ENCODE data around the gene POLR2H.

POLR2H gene

DNA sequence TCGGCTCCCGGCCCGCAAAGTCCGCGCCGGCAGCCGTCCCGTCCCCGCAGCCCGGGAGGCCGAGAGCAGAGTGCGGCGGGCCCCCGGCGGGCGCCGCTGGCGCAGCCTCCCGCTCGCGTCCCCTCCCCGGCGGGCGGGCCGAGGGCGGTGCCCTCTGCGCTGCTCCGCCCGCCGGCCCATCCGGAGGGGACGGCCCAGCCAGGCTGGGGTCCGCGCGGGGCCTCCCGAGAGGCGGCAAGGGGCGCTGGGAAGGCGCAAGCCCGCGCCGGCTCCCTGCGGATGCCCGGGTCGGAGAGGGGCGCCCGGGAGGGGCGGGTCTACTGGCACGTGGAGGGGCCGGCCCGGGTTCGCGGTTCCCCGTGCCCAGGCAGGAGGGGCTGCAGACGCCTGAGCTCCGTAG, at the start of gene POLR2H, which contains the start of gene CLCN2:
POLR2H (plus strand) TSS at position 179 of the 400 bp plus-strand sequence. CDS start 1,783 bp downstream, outside the sequence.
CLCN2 (minus strand) TSS at position 74 of the 400 bp plus-strand sequence. CDS start 126 bp downstream, outside the sequence.
- no peak for DNase-seq (ENCODE audit: low read depth, low spot score)

DNA sequence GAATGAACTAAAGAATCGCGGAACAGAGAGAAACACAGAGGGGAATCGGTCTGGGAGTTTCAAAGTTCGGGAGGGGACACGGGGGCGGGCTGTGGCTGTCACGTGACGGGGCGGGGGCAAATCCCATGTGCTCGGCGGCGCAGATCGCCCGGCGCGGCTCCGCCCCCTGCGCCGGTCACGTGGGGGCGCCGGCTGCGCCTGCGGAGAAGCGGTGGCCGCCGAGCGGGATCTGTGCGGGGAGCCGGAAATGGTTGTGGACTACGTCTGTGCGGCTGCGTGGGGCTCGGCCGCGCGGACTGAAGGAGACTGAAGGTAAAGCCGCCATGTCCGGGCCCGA, 47.2 kb upstream of the POLR2H start, which contains the start of gene EIF4G1:
EIF4G1 (plus strand) TSS at position 244 of the 337 bp plus-strand sequence. CDS start 1,191 bp downstream, outside the sequence.
- peak; percentile 85 for DNase-seq (ENCODE audit: low read depth, low spot score)

DNA sequence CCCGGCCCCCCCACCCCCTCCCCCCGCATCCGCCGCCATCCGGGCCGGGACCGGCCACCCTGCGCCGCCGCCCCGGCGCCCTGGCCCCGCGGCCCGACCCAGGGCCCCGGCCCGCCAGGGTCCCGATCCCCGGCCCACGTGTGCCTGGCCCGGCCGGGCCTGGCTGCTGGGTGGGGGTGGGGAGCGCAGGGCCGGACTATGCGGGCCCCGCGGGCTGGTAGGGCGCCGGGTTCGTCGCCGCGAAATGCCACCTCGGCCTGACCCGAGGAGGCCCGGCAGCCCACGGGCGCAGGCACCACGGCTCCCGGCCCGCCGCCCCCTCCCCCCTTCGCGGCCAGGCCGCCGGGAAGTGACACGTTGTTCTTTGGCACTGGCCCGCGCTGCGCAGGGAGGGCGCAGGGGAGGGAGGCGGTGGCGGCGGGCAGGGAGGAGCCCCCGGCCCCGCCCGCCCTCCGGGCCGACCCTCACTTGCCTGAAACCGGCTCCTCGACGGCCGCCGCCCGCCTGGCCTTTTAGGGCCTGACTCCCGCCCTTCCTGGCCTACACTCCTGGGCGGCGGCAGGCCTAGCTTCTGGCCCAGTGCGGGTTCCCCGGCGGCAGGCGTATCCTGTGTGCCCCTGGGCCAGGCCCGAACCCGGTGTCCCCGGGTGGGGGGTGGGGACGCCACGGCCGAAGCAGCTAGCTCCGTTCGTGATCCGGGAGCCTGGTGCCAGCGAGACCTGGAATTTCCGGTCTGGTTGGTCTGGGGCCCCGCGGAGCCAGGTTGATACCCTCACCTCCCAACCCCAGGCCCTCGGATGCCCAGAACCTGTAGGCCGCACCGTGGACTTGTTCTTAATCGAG, 46.6 kb upstream of the POLR2H start:
- DNase-seq (ENCODE audit: low read depth, low spot score) = no peak

DNA sequence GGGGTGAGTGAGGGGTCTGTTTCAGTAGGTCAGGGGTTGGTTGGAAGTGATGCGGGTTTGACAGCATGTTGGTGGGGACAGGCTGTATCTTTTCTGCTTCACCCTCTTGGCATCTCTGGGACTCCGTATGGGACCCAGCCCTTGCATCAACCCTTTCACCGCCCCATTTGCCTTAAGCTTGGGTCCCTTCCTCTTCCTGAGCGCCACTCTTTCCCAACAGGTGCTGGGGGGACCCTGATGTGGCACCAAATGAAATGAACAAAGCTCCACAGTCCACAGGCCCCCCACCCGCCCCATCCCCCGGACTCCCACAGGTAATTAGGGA, 46.0 kb upstream of the POLR2H start:
- DNase-seq (ENCODE audit: low read depth, low spot score) = no peak

DNA sequence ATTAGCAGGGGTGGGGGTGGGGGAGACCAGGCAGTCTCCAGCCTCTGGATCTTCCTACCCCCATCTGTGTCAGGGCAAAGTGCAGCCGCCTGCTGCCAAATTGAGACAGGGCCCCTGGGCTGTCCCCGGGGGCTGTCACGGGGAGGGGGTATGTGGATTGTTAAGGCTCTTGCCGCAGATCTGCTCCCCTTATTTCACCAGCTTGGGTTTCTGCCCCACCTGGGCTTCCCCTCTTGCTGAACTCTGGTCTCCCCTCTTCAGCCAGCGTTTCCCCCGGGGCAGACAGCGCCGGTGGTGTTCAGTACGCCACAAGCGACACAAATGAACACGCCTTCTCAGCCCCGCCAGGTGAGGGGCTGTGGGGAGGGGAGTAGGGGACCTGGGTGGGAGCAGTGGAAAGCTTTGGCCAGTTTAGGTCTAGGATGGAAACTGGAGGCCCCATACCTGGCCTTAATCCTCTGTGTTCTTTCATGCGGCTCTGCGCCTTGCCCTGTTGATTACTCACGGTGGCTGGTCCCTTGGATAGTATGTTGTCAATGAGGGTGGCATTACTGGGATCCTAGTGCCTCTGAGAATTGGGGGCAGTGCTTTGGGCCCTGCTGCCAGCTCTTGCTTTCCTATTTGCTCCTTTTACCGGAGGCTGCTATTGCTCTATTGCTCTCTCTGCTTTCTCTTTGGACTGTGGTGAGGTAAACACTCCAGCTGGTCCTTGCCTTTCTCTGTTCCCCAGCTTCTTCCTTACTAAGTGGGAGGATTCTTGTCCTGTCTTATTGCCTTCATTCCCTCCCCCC, 45.4 kb upstream of the POLR2H start:
- DNase-seq (ENCODE audit: low read depth, low spot score) = no peak

DNA sequence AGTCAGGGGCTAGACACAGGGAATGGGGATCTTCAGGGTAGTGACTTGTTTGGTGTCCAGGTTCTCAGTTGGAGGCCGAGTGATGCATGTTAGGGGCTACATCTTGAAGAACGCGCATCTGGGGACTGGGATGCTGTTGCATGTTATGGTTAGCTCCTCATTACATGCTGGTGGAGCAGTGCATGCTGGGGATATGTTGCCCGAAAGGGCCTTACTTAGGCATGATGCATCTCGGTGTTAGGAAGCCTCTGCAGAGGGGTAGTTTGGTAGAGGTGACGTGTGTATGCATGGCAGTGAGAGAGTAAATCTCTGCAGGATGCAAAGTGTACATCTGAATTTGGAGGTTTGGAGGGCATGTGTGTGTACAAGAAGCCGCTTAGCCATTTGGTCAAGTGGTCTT, 44.7 kb upstream of the POLR2H start:
- no peak for DNase-seq (ENCODE audit: low read depth, low spot score)

DNA sequence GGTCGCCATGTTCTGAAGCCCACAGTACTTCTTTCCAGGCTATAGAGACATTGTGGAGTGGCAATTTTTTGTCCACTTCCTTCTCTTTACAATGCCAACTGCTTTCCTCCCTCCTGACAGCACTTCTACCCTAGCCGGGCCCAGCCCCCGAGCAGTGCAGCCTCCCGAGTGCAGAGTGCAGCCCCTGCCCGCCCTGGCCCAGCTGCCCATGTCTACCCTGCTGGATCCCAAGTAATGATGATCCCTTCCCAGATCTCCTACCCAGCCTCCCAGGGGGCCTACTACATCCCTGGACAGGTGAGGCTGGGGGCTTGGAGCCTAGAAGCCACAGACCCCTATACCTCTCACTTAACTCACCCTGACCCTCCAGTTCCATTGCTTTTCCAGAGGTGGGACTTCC, 44.3 kb upstream of the POLR2H start:
- no peak for DNase-seq (ENCODE audit: low read depth, low spot score)

DNA sequence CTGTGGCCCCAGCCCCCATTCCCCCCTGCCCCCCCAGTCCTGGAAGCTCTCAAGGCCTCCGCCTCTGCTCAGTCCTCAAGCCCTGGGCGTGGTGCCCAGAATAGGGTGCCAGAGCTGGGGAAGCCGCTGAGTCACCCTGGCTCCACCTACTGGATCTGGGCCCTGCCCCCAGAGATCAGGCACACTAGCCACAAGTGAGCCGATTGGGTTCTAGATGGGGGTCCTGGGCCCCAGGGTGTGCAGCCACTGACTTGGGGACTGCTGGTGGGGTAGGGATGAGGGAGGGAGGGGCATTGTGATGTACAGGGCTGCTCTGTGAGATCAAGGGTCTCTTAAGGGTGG, 41.4 kb upstream of the POLR2H start:
- DNase-seq (ENCODE audit: low read depth, low spot score) = no peak

DNA sequence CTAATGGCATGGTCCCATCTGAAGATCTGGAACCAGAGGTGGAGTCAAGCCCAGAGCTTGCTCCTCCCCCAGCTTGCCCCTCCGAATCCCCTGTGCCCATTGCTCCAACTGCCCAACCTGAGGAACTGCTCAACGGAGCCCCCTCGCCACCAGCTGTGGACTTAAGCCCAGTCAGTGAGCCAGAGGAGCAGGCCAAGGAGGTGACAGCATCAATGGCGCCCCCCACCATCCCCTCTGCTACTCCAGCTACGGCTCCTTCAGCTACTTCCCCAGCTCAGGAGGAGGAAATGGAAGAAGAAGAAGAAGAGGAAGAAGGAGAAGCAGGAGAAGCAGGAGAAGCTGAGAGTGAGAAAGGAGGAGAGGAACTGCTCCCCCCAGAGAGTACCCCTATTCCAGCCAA, 39.8 kb upstream of the POLR2H start:
- no peak for DNase-seq (ENCODE audit: low read depth, low spot score)

DNA sequence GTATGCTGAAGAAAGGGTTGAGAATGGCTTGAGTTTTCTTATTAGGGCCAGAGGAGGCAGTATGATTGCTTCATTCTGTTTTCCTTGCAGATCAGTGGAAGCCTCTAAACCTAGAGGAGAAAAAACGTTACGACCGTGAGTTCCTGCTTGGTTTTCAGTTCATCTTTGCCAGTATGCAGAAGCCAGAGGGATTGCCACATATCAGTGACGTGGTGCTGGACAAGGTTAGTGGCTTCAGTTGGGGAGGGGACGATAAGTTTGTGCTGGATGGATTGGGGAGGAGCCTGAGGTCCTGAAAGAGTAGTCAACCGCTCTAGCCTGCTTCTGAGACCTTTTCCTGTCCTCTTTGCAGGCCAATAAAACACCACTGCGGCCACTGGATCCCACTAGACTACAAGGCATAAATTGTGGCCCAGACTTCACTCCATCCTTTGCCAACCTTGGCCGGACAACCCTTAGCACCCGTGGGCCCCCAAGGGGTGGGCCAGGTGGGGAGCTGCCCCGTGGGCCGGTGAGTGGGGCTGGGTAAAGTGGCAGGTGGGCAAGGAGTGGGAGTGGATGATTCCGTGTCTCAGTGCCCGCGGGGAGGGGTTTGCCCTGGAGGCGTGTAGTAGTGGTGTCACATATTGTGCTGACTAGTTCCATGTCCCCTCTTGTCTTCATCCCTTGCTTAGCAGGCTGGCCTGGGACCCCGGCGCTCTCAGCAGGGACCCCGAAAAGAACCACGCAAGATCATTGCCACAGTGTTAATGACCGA, 38.6 kb upstream of the POLR2H start:
- DNase-seq (ENCODE audit: low read depth, low spot score) = no peak

DNA sequence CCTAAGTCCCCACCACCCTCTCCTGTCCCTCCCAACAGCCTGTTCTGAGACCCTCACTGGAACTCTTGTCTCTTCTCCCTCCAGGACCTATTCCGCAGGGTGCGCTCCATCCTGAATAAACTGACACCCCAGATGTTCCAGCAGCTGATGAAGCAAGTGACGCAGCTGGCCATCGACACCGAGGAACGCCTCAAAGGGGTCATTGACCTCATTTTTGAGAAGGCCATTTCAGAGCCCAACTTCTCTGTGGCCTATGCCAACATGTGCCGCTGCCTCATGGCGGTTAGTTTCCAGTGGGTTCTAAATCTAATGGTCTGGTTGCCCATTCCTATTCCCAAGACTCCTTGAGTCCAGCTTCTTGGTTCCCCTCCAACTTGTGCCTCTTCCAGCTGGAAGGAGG, 37.8 kb upstream of the POLR2H start:
- DNase-seq (ENCODE audit: low read depth, low spot score) = no peak

DNA sequence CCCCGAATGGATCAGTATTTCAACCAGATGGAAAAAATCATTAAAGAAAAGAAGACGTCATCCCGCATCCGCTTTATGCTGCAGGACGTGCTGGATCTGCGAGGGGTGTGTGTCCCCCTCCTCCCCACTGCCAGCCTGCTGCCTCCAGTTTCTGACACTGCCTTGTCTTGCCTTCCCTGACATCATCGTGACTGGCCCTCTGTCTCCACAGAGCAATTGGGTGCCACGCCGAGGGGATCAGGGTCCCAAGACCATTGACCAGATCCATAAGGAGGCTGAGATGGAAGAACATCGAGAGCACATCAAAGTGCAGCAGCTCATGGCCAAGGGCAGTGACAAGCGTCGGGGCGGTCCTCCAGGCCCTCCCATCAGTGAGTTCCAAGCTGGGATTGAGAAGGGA, 36.2 kb upstream of the POLR2H start:
- DNase-seq (ENCODE audit: low read depth, low spot score) = no peak

DNA sequence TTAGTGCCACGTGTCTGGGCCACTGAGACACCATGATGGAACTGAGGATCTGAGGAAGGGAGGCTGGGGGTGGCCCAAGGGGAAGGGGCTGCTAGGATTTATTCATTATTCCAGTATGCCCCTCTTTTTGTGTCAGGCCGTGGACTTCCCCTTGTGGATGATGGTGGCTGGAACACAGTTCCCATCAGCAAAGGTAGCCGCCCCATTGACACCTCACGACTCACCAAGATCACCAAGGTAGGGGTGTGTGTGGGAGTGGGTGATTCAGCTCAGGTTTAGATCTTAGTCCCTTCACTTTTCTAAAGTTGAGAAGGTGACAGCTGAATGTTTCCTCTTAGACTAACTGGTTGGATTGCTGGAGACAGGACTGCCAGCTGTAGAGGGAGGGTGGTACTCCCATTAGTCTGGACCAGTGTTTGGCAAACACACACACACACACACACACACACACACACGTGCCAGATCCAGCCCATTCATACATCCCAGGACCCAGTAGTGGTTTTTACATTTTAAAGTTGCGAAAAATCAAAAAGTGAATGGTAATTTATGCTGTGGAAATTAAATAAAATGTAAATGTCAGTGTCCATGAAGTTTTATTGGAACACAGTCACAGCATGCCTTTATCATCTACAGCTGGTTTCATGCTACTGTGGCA, 35.7 kb upstream of the POLR2H start:
- no peak for DNase-seq (ENCODE audit: low read depth, low spot score)

DNA sequence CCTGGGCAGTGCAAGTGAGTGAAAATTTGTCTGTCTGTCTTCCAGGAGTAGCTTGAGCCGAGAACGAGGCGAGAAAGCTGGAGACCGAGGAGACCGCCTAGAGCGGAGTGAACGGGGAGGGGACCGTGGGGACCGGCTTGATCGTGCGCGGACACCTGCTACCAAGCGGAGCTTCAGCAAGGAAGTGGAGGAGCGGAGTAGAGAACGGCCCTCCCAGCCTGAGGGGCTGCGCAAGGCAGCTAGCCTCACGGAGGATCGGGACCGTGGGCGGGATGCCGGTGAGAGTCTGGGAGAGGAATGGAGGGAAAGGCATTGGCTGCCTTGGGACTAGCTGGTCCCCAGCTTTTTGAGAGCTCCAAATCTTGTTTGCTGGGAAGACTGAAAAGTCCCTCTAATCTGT, 34.3 kb upstream of the POLR2H start:
- no peak for DNase-seq (ENCODE audit: low read depth, low spot score)

DNA sequence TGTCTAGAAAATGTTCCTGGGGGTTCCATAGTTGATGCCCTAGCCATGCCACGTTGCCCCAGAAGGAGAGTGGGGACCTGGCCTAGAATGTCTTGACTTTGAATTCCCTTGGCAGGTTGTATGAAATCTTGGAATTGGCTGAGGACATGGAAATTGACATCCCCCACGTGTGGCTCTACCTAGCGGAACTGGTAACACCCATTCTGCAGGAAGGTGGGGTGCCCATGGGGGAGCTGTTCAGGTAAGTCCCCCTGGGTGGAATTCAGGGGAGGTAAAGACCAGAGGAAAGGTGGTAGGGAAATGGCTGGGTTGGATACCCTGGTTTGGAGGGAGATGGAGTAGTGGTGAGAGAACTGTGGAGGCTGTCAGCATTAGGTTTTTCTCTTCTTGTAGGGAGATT, 33.0 kb upstream of the POLR2H start:
- no peak for DNase-seq (ENCODE audit: low read depth, low spot score)

DNA sequence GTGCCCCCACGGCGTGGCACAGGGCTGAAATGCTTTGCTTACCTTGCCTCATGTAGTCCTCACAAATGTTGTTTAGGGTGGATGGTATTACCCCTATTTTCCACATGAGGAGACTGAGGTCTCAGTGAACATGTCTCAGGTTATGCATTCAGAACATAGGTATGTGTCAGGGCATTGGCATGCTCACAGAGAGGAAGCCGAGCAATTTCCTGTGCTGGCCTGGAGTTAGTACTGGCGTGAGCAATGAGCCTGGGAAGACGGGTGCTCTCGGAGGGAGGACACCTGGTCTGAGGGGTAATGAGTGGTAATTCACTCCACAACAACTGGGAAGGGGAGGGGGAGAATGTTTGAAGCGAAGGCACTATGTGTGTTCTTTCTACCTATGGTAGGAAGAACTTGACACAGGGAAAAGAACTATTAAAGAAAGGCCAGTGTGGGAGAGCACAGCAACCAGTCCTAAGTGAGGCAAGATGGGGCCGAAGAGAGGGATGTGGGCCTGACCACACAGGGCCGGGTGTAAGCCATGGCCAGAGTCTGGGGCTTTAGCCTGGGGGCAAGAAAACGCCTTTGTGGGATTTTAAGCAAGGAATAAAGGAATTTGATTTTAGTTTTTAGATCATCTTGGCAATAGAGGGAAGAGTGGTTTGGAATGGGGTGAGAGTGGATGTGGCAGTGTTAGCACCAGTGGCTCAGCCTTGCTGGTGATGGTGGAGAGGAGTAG, 29.0 kb upstream of the POLR2H start:
- no peak for DNase-seq (ENCODE audit: low read depth, low spot score)

DNA sequence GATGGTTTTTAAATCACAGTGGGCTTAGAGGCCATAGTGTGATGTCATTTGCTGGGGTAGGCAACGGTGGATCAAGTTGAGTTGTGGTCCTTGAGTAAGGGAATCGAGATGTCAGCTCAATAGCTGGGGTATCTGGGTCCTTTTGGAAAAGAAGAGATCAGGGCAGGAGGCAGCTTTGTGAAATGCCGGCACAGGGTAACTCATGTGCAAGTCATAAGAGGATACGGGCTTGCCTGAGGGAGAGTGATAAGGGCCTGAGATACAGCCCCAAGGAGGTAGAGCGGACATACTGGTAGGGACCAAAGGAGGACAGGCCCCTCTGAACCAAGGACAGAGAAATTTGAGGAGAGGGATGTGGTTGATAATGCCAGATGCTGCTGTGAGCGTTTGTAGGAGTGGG, 28.3 kb upstream of the POLR2H start:
- no peak for DNase-seq (ENCODE audit: low read depth, low spot score)

DNA sequence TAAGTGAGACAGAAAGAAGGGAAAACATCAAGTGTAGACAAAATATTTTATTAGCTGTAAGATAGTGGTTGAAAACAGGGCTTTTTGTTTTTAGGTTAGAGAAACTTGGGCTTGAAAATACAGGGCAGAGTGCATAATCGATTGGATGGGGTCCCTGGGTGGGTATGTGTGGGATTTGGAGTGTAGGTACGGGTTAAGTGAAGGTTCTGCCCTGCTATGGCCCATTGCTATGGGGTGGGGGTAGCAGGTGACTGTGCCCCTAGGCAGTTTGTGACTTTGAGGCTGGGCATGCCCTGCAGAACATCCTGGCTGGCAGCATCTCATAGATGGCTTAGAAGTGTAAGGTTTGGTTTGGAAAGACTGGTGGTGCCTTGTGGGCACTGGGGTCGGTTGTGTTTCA, 27.8 kb upstream of the POLR2H start:
- no peak for DNase-seq (ENCODE audit: low read depth, low spot score)

DNA sequence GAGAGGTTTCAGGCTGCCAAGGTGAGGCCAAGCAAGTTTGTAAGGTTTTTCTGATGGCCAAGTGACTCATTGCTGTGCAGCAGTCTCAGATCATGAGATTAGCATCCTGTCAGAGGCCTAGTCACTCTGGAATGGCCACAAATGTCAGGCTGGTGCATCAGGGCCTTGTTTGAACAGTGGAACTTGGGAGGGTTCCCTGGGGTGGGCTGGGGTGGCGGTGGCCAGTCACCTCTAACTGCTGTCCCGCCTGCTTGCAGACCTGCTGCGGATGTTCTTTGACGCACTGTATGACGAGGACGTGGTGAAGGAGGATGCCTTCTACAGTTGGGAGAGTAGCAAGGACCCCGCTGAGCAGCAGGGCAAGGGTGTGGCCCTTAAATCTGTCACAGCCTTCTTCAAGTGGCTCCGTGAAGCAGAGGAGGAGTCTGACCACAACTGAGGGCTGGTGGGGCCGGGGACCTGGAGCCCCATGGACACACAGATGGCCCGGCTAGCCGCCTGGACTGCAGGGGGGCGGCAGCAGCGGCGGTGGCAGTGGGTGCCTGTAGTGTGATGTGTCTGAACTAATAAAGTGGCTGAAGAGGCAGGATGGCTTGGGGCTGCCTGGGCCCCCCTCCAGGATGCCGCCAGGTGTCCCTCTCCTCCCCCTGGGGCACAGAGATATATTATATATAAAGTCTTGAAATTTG, 26.9 kb upstream of the POLR2H start:
- DNase-seq (ENCODE audit: low read depth, low spot score) = no peak

DNA sequence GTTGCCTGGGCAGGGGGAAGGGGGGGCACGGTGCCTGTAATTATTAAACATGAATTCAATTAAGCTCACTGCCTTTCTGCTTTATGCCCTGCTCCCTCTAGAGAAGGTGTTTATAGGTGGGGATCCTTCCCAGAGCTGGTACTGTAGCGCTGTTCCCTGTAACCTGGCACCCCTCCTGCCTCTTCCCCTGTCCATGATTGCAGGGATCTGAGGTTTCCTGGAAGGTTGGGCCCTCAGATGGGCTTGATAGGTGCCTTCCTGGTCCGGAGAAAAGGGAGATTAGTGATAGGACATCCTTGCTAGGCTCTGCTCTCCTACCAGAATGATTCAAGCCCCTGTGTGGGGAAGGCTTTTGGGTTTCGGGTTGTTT, 26.2 kb upstream of the POLR2H start:
- no peak for DNase-seq (ENCODE audit: low read depth, low spot score)
